ENCODE measurements around the gene TTC5. TPM values are rescaled to one million over a fixed set of nuclear protein-coding genes. Genes with fewer than 3 reads are reported as not detected.

The TTC5 gene
- total and polyA plus RNA-seq, 2 donors (not counting 1 experiment from before 2014, with no cell fraction given) = 8.2 to 37.5 TPM

- peak within 1 kb of the TSS; percentile 80 for H3K9ac ChIP-seq (ENCODE audit: low read length)
- Mint-ChIP-seq H3K4me1 (peaks cover 35% of the 10 kb centered on the region), H3K4me3 (peak within 1 kb of the TSS; percentile 99), H3K9me3 (ENCODE audit: insufficient read depth) (no peaks in the 10 kb centered on the region), H3K27me3 (no peaks in the 10 kb centered on the region), H3K27ac (peak within 1 kb of the TSS; percentile 93)
- DNase-seq (peak; percentile 83), ATAC-seq (ENCODE audit: low read depth) (peak; percentile 99)
- peaks cover 2 to 5% of the 10 kb centered on the region in 2 experiments for H3K36me3 ChIP-seq (replicated peaks in 1 of 2; ENCODE audit: control extremely low read depth in 1 of 2, control insufficient read depth in 1 of 2, extremely low read depth in 1 of 2, insufficient read depth in 2 of 2, low read length in 1 of 2)
- ChIA-PET POLR2A (interaction anchor here (0.6 to 2.8 kb wide), 3 partner anchors 9 to 318 kb away, joined by 4 to 19 read pairs (median 4); partner anchors contain the start of gene PARP2), CTCF (interaction anchor here (0.6 to 10.4 kb wide), 5 partner anchors 10 to 281 kb away, joined by 4 to 215 read pairs (median 5); partner anchors contain the start of gene PARP2)
- TF ChIP-seq, protein P1, sequence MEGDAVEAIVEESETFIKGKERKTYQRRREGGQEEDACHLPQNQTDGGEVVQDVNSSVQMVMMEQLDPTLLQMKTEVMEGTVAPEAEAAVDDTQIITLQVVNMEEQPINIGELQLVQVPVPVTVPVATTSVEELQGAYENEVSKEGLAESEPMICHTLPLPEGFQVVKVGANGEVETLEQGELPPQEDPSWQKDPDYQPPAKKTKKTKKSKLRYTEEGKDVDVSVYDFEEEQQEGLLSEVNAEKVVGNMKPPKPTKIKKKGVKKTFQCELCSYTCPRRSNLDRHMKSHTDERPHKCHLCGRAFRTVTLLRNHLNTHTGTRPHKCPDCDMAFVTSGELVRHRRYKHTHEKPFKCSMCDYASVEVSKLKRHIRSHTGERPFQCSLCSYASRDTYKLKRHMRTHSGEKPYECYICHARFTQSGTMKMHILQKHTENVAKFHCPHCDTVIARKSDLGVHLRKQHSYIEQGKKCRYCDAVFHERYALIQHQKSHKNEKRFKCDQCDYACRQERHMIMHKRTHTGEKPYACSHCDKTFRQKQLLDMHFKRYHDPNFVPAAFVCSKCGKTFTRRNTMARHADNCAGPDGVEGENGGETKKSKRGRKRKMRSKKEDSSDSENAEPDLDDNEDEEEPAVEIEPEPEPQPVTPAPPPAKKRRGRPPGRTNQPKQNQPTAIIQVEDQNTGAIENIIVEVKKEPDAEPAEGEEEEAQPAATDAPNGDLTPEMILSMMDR (IDR thresholded peaks at IDR 0.05) = no peak
- no peak for TF ChIP-seq EZH2 (IDR thresholded peaks at IDR 0.05; ENCODE audit: borderline replicate concordance, insufficient read depth, low read depth, low read length, poor library complexity, severe bottlenecking)
- H3K4me2 ChIP-seq (replicated peaks; ENCODE audit: low read depth, low read length, poor library complexity, severe bottlenecking) = peak within 1 kb of the TSS; percentile 72
- peak within 1 kb of the TSS; percentile 54 to 100 (median 93) for H3K4me3 ChIP-seq (ENCODE audit: control extremely low read depth in 1 of 5, extremely low read depth in 1 of 5, insufficient read depth in 1 of 5, low read depth in 2 of 5, low read length in 4 of 5)
- peak within 1 kb of the TSS; percentile 73 for H2AFZ ChIP-seq (ENCODE audit: insufficient read depth, low read depth, low read length, poor library complexity, severe bottlenecking)
- H3K9me3 ChIP-seq (ENCODE audit: control extremely low read depth in 1 of 3, control insufficient read depth in 2 of 3, insufficient read depth in 1 of 3, low read length in 2 of 3) = no peaks in the 10 kb centered on the region
- intact Hi-C loops (cut with micrococcal nuclease) = loop anchor here (1.0 kb wide), 1 partner anchor 10 kb away; the partner anchor contains the start of gene PARP2
- H3K27ac ChIP-seq (ENCODE audit: low read length in 2 of 2) = peak within 1 kb of the TSS; percentile 54 to 78
- no peaks in the 10 kb centered on the region for H4K20me1 ChIP-seq (ENCODE audit: control insufficient read depth, insufficient read depth, low read length, poor library complexity, severe bottlenecking)
- WGBS (ENCODE audit: insufficient coverage) = 0% methylated on average over 11 of the region's 19 CpGs
- peaks cover 13 to 18% of the 10 kb centered on the region in 2 donors for H3K4me1 ChIP-seq (ENCODE audit: control insufficient read depth in 2 of 2, insufficient read depth in 2 of 2, low read length in 2 of 2)
- H3K27me3 ChIP-seq (replicated peaks in 1 of 4; ENCODE audit: control extremely low read depth in 1 of 4, control insufficient read depth in 3 of 4, insufficient read depth in 4 of 4, low read length in 3 of 4) = no peaks in the 10 kb centered on the region
- H3K79me2 ChIP-seq (ENCODE audit: control insufficient read depth, insufficient read depth, low read length) = peaks cover 45% of the 10 kb centered on the region
These were observed 27.2 kb upstream of the TTC5 start, which contains the start of gene CCNB1IP1 for GRCh38 chr14:20332788-20333493. CCNB1IP1 (minus strand) TSS chr14:20333279; CDS start chr14:20316523, 16,756 bp downstream.

DNA sequence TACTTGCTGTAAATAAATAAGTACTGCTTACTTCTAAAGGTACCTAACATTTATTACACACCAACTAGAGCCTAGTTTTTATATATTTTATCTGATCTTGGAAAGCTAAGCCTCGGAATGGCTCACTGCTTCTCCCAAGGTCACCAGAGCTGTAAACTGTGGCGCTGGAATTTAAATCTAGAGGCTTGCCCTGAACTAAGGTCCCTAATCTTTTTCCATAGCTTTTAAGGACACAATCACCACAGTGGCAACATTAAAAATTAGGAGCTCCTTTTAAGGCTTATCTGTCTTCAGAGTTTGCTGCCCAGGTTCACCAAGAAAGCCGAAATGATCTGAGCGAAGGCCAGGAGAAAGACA, 26.7 kb upstream of the TTC5 start:
- ChIA-PET POLR2A (interaction anchor here (0.6 to 2.8 kb wide), 2 partner anchors 10 to 37 kb away, joined by 4 to 19 read pairs; partner anchors contain the start of gene PARP2), CTCF (interaction anchor here (0.6 to 10.4 kb wide), 5 partner anchors 11 to 358 kb away, joined by 4 to 215 read pairs (median 5); partner anchors contain the start of gene PARP2)
- WGBS (ENCODE audit: insufficient coverage) = 25% methylated on average over 2 of the region's 4 CpGs
- Histone ChIP-seq H3K4me2 (replicated peaks; ENCODE audit: low read depth, low read length, poor library complexity, severe bottlenecking) (peak overlapping the region; percentile 72), H3K36me3 (replicated peaks in 1 of 2; ENCODE audit: control extremely low read depth in 1 of 2, control insufficient read depth in 1 of 2, extremely low read depth in 1 of 2, insufficient read depth in 2 of 2, low read length in 1 of 2) (peaks cover 2 to 5% of the 10 kb centered on the region in 2 experiments), H3K27ac (ENCODE audit: low read length in 2 of 2) (peak overlapping the region in 1 of 2 donors; percentile 78), H3K4me3 (ENCODE audit: control extremely low read depth in 1 of 5, extremely low read depth in 1 of 5, insufficient read depth in 1 of 5, low read depth in 2 of 5, low read length in 4 of 5) (peak overlapping the region; percentile 54 to 100 (median 93)), H4K20me1 (ENCODE audit: control insufficient read depth, insufficient read depth, low read length, poor library complexity, severe bottlenecking) (no peaks in the 10 kb centered on the region), H3K9me3 (ENCODE audit: control extremely low read depth in 1 of 3, control insufficient read depth in 2 of 3, insufficient read depth in 1 of 3, low read length in 2 of 3) (no peaks in the 10 kb centered on the region), H3K79me2 (ENCODE audit: control insufficient read depth, insufficient read depth, low read length) (peaks cover 45% of the 10 kb centered on the region), H2AFZ (ENCODE audit: insufficient read depth, low read depth, low read length, poor library complexity, severe bottlenecking) (peak overlapping the region; percentile 73), H3K4me1 (ENCODE audit: control insufficient read depth in 2 of 2, insufficient read depth in 2 of 2, low read length in 2 of 2) (peaks cover 16 to 18% of the 10 kb centered on the region in 2 donors), H3K9ac (ENCODE audit: low read length) (peak overlapping the region; percentile 80), H3K27me3 (replicated peaks in 1 of 4; ENCODE audit: control extremely low read depth in 1 of 4, control insufficient read depth in 3 of 4, insufficient read depth in 4 of 4, low read length in 3 of 4) (no peaks in the 10 kb centered on the region)
- no peak for TF ChIP-seq EZH2 (IDR thresholded peaks at IDR 0.05; ENCODE audit: borderline replicate concordance, insufficient read depth, low read depth, low read length, poor library complexity, severe bottlenecking)
- TF ChIP-seq, protein P1 (IDR thresholded peaks at IDR 0.05) = no peak
- Mint-ChIP-seq H3K27me3 (no peaks in the 10 kb centered on the region), H3K4me1 (peaks cover 40% of the 10 kb centered on the region), H3K4me3 (peak overlapping the region; percentile 99), H3K27ac (peak overlapping the region; percentile 93), H3K9me3 (ENCODE audit: insufficient read depth) (no peaks in the 10 kb centered on the region)
- ATAC-seq (ENCODE audit: low read depth) (no peak), DNase-seq (no peak)
- intact Hi-C loops (cut with micrococcal nuclease) = no loop called here
